KMS-11 (cell line): ENCODE measurements around the gene ZNF423.

Source experiments
- H2AFZ ChIP-seq: fragments of 200-600 bp; sonication (generic); 2 replicates; pipeline ENCODE4 v1.6.1; 2016; ENCODE audit warnings: antibody characterized with exemption, mixed run types, low read depth
- H3K27ac ChIP-seq: fragments of 200-600 bp; sonication (generic); 2 replicates; pipeline ENCODE4 v1.6.1; 2016; ENCODE audit warnings: mild to moderate bottlenecking, mixed run types
- H3K27me3 ChIP-seq: fragments of 200-600 bp; sonication (generic); 2 replicates; pipeline ENCODE4 v1.6.1; 2017; ENCODE audit warnings: mild to moderate bottlenecking, low read depth, mixed run types, moderate library complexity; ENCODE audit not compliant: insufficient read depth
- H3K36me3 ChIP-seq: fragments of 200-600 bp; sonication (generic); 2 replicates; pipeline ENCODE4 v1.6.1; 2017; ENCODE audit warnings: mild to moderate bottlenecking, mixed run types; ENCODE audit not compliant: insufficient read depth
- H3K4me1 ChIP-seq: fragments of 200-600 bp; sonication (generic); 2 replicates; pipeline ENCODE4 v1.6.1; 2016; ENCODE audit warnings: mild to moderate bottlenecking, low read depth, mixed run types; ENCODE audit not compliant: poor library complexity, severe bottlenecking
- H3K4me2 ChIP-seq: fragments of 200-600 bp; sonication (generic); 2 replicates; pipeline ENCODE4 v1.7.0; 2016; ENCODE audit warnings: mild to moderate bottlenecking, mixed run types
- H3K4me3 ChIP-seq: fragments of 200-600 bp; sonication (generic); IDR thresholded peaks from 2 replicates; pipeline ENCODE4 v1.6.1; 2017; ENCODE audit warnings: low read depth, low read length, mixed read lengths; ENCODE audit not compliant: insufficient read depth
- H3K79me2 ChIP-seq: fragments of 200-600 bp; sonication (generic); 2 replicates; pipeline ENCODE4 v1.6.1; 2016; ENCODE audit warnings: low read depth, mixed run types; ENCODE audit not compliant: insufficient read depth
- H3K9ac ChIP-seq: fragments of 200-600 bp; sonication (generic); 2 replicates; pipeline ENCODE4 v1.6.1; 2016; ENCODE audit warnings: mild to moderate bottlenecking, mixed run types
- H4K20me1 ChIP-seq: fragments of 200-600 bp; sonication (generic); 2 replicates; pipeline ENCODE4 v1.6.1; 2016; ENCODE audit warnings: mild to moderate bottlenecking, mixed run types; ENCODE audit not compliant: insufficient read depth
- TF ChIP-seq, protein P1 (sequence below): fragments of 200-600 bp; sonication (generic); conservative IDR thresholded peaks from 2 replicates; pipeline ENCODE4 v1.6.1; 2017; ENCODE audit warnings: low read depth, mild to moderate bottlenecking, antibody characterized with exemption, low read length, moderate library complexity, mixed read lengths

The ZNF423 gene

DNA sequence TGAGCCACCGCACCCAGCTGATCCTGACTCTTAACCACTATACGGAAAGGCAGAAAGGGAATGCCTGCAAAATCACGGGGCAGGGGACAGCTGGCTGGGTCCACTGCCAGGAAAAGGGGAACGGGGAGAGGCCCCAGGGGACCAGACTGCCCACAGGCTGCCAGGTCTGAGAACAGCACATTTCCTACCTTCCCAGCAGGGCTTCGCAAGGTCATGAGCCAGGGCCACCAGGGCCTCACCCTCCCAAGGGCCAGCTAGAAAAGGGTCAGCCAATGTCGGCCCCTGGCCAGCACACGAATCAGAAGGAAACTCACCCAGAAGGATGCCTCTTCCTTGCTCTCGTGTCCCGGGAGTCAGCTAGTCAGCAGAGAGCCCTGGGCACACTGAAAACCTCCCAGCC lies 118.4 kb downstream of the ZNF423 start:
- no peaks in the 10 kb centered on the region for H3K79me2 ChIP-seq
- no peaks in the 10 kb centered on the region; the same call in 1 of the 2 replicates for H3K27me3 ChIP-seq
- TF ChIP-seq, protein P1, sequence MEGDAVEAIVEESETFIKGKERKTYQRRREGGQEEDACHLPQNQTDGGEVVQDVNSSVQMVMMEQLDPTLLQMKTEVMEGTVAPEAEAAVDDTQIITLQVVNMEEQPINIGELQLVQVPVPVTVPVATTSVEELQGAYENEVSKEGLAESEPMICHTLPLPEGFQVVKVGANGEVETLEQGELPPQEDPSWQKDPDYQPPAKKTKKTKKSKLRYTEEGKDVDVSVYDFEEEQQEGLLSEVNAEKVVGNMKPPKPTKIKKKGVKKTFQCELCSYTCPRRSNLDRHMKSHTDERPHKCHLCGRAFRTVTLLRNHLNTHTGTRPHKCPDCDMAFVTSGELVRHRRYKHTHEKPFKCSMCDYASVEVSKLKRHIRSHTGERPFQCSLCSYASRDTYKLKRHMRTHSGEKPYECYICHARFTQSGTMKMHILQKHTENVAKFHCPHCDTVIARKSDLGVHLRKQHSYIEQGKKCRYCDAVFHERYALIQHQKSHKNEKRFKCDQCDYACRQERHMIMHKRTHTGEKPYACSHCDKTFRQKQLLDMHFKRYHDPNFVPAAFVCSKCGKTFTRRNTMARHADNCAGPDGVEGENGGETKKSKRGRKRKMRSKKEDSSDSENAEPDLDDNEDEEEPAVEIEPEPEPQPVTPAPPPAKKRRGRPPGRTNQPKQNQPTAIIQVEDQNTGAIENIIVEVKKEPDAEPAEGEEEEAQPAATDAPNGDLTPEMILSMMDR, result no peak
- H3K4me3 ChIP-seq, result no peak overlapping the region
- no peak overlapping the region for H3K27ac ChIP-seq
- H3K4me2 ChIP-seq, result no peak overlapping the region
- no peaks in the 10 kb centered on the region for H4K20me1 ChIP-seq
- H3K9ac ChIP-seq, result no peak overlapping the region
- H3K4me1 ChIP-seq, result no peaks in the 10 kb centered on the region
- H3K36me3 ChIP-seq, result no peaks in the 10 kb centered on the region
- no peak overlapping the region for H2AFZ ChIP-seq

DNA sequence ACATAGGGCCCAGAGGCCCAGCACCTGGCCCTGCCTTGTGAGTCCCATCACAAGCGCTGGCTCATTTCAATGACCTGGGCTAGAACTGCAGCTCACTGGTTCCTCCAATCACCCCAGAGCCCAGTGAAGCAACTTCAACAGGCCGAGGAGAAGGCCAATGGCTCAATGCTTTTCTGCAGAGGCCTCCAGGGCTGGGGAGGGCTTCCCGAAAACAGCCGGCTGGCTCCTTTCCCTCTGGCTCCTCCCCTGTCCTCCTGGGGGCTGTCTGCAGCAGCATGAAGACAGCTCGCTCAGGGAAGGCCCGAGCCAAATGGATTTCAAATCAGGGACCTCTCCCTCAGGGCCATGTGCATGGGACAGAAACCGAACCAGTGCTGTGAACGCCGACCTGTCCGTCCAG lies 121.6 kb downstream of the ZNF423 start:
- no peaks in the 10 kb centered on the region for H3K4me1 ChIP-seq
- no peaks in the 10 kb centered on the region for H4K20me1 ChIP-seq
- no peak overlapping the region for H3K27ac ChIP-seq
- H3K36me3 ChIP-seq, result no peaks in the 10 kb centered on the region
- H2AFZ ChIP-seq, result no peak overlapping the region
- H3K9ac ChIP-seq, result no peak overlapping the region
- no peak overlapping the region for H3K4me2 ChIP-seq
- TF ChIP-seq, protein P1, result no peak
- no peaks in the 10 kb centered on the region; the same call in 1 of the 2 replicates for H3K27me3 ChIP-seq
- no peak overlapping the region for H3K4me3 ChIP-seq
- H3K79me2 ChIP-seq, result no peaks in the 10 kb centered on the region

DNA sequence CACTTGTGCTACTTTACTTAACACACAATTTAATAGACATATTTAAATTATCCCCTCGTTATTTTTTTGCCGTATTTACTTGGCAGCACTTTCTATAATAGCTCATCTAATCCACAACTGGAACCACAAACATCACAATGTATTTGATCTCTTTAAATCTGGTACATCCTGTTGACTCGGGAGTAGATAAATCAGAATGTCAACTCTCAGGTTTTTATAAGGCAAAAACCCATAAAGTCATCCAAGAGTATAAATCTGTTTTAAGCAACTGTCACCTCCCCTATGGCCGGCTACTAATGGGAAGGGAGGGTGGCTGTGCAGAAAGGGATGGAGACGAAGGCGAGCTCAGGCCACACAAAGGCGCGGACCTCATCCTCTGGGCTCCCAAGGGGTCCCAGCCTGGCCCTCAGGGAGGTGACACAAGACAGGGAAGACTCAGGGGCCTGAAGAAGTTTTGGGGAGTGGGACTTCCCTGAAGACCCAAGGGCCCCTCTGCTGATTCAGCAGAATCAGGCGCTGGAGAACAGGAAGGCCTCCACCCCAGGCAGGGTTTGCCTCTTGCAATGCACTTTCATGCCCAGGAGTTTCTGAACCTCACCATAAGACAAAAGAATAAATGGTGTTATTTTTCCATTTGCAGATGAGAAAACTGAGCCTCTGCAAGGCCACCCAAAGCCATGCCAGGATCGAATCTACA lies 122.5 kb downstream of the ZNF423 start:
- no peaks in the 10 kb centered on the region for H3K4me1 ChIP-seq
- TF ChIP-seq, protein P1, result no peak
- no peaks in the 10 kb centered on the region for H3K79me2 ChIP-seq
- H3K9ac ChIP-seq, result no peak overlapping the region
- no peak overlapping the region for H2AFZ ChIP-seq
- no peaks in the 10 kb centered on the region for H4K20me1 ChIP-seq
- H3K4me2 ChIP-seq, result no peak overlapping the region
- no peaks in the 10 kb centered on the region for H3K27me3 ChIP-seq
- H3K27ac ChIP-seq, result no peak overlapping the region
- H3K36me3 ChIP-seq, result no peaks in the 10 kb centered on the region
- no peak overlapping the region for H3K4me3 ChIP-seq

DNA sequence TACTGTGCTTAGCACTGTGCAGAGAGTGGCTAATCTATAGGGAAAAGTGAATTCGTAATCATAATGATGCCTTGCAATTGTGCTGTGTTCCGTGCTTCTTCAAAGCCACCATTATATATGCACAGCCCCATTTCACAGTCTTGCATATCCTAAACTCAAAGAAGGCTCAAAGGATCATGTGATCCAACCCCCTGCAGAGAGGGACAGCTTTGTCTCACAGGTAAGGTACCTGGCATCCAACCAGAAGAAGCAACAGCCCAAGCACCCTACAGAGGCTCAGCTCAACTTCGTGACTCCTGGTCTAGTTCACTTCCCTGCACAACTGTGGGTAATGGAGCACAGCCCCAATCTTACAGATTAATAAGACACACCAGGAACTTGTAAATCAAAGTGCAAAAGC lies 124.0 kb downstream of the ZNF423 start:
- H3K4me3 ChIP-seq, result no peak overlapping the region
- H3K4me1 ChIP-seq, result no peaks in the 10 kb centered on the region
- H4K20me1 ChIP-seq, result no peaks in the 10 kb centered on the region
- no peak overlapping the region for H2AFZ ChIP-seq
- TF ChIP-seq, protein P1, result no peak
- no peak overlapping the region for H3K9ac ChIP-seq
- no peaks in the 10 kb centered on the region for H3K27me3 ChIP-seq
- H3K36me3 ChIP-seq, result no peaks in the 10 kb centered on the region
- H3K4me2 ChIP-seq, result no peak overlapping the region
- H3K27ac ChIP-seq, result no peak overlapping the region
- H3K79me2 ChIP-seq, result no peaks in the 10 kb centered on the region
